Panc1 (cell line): ENCODE results near the gene SCN7A. TPM values are rescaled to one million over a fixed set of nuclear protein-coding genes. Genes with fewer than 3 reads are reported as not detected.

Experiments used
- ATAC-seq: fragments of 200-7000 bp; cut with Tn5 transposase; 2 replicates; pipeline ENCODE4 v1.9.1; 2020; ENCODE audit warnings: mild to moderate bottlenecking, moderate library complexity
- BruUV-seq: library from RNA; stranded (reverse); fragments of 400-500 nt; replicated peaks from 2 replicates; lab custom pipeline; 2021; lab: Mats Ljungman, UMichigan
- CTCF ChIA-PET: fragments of 300-600 bp; sonication (Branson Sonifier 250); formaldehyde crosslinking; loops from one replicate; lab custom pipeline; 2022; ENCODE audit warnings: antibody characterized with exemption; lab: Charles Lee
- POLR2A ChIA-PET: fragments of 300-600 bp; sonication (Branson Sonifier 250); formaldehyde crosslinking; loops from one replicate; lab custom pipeline; 2022; ENCODE audit warnings: antibody characterized with exemption; lab: Charles Lee
- DNase-seq: peaks from one replicate; pipeline ENCODE4 v3.0.0-alpha.2; 2010; ENCODE audit warnings: low read depth, low spot score
- H3K27ac ChIP-seq: 2 replicates; pipeline ENCODE4 v1.5.1; 2011; ENCODE audit warnings: mild to moderate bottlenecking, low read length, inconsistent platforms
- H3K27me3 ChIP-seq: fragments of 200-500 bp; sonication (Bioruptor generic); 2 replicates; pipeline ENCODE4 v1.6.0; 2014; ENCODE audit warnings: low read length, inconsistent platforms; ENCODE audit not compliant: control insufficient read depth, insufficient read depth
- H3K36me3 ChIP-seq: fragments of 200-500 bp; sonication (Bioruptor generic); 2 replicates; pipeline ENCODE4 v1.5.1; 2014; ENCODE audit warnings: inconsistent platforms, mild to moderate bottlenecking, low read length, moderate library complexity; ENCODE audit not compliant: control insufficient read depth, insufficient read depth
- H3K4me1 ChIP-seq: 2 replicates; pipeline ENCODE4 v1.5.1; 2011; ENCODE audit warnings: inconsistent platforms, mild to moderate bottlenecking, low read length, moderate library complexity; ENCODE audit not compliant: control insufficient read depth, insufficient read depth
- H3K4me3 ChIP-seq, 2 experiments: 2 replicates each; pipeline ENCODE4 v1.5.1; 2011 to 2012; ENCODE audit warnings: low read depth in 2 of 2, low read length in 2 of 2, mild to moderate bottlenecking in 2 of 2, inconsistent platforms in 1 of 2, moderate library complexity in 1 of 2
- H3K9me3 ChIP-seq: fragments of 200-500 bp; sonication (Bioruptor generic); 2 replicates; pipeline ENCODE4 v1.5.1; 2014; ENCODE audit warnings: low read depth, mild to moderate bottlenecking, inconsistent platforms, low read length, moderate library complexity; ENCODE audit not compliant: control insufficient read depth, insufficient read depth
- CTCF ChIP-seq: fragments of 450-650 bp; IDR thresholded peaks from 2 replicates; pipeline ENCODE4 v1.5.1; 2017; ENCODE audit warnings: mild to moderate bottlenecking
- POLR2AphosphoS5 ChIP-seq: IDR thresholded peaks from 2 replicates; pipeline ENCODE4 v1.6.1; 2012; ENCODE audit warnings: mild to moderate bottlenecking, low read depth, low read length, moderate library complexity
- REST ChIP-seq, 2 experiments: IDR thresholded peaks; 2 replicates each; pipeline ENCODE4 v1.6.1; 2011 to 2012; ENCODE audit warnings: low read depth in 2 of 2, control low read depth in 1 of 2, low read length in 1 of 2, mild to moderate bottlenecking in 1 of 2, moderate library complexity in 1 of 2; ENCODE audit not compliant: insufficient read depth in 1 of 2
- SIN3A ChIP-seq: IDR thresholded peaks from 2 replicates; pipeline ENCODE4 v1.6.1; 2012; ENCODE audit warnings: low read depth, mild to moderate bottlenecking, low read length, moderate library complexity, borderline replicate concordance; ENCODE audit not compliant: insufficient read depth
- TCF7L2 ChIP-seq: IDR thresholded peaks from 2 replicates; pipeline ENCODE4 v1.6.1; 2011; ENCODE audit warnings: mild to moderate bottlenecking, low read depth, low read length, inconsistent platforms
- in situ Hi-C: cut with HindIII; loops from 2 replicates; pipeline ENCODE4 v1.10.0; 2016; ENCODE audit warnings: low sequenced_read_pairs, low pct_unique_long_range_greater_than_20kb
- intact Hi-C: fragments of 100-400 bp; cut with micrococcal nuclease; formaldehyde crosslinking; loops from one replicate; pipeline ENCODE4 v1.10.0; 2022; ENCODE audit not compliant: unreplicated experiment
- total RNA-seq: library from RNA; stranded (reverse); gene quantifications from one replicate; pipeline ENCODE4 v1.2.1, GENCODE V29; 2021; ENCODE audit not compliant: unreplicated experiment

SCN7A gene
- total RNA-seq, 1 experiment from 2014 or later = 0.03 TPM

- TF ChIP-seq POLR2AphosphoS5 (no peak), SIN3A (no peak), CTCF (no peak), TCF7L2 (no peak), REST (IDR thresholded peaks at IDR 0.05; ENCODE audit: insufficient read depth in 1 of 2, low read depth in 2 of 2, low read length in 1 of 2) (no peak)
- ATAC-seq (no peak), DNase-seq (no peak)
- CTCF ChIA-PET = no interaction called here
- POLR2A ChIA-PET = no interaction called here
- H3K9me3 ChIP-seq = no peaks in the 10 kb centered on the region
- H3K27me3 ChIP-seq = peaks cover 8% of the 10 kb centered on the region
- no peaks in the 10 kb centered on the region for H3K36me3 ChIP-seq
- in situ Hi-C loops = no loop called here
- H3K4me1 ChIP-seq = no peaks in the 10 kb centered on the region; the same call in 1 of the 2 replicates
- H3K4me3 ChIP-seq = no peak overlapping the region
- intact Hi-C loops = no loop called here
- no peak overlapping the region for H3K27ac ChIP-seq
- no TSS peak for BruUV-seq
Observed at GRCh38 chr2:166373539-166373938, 120.5 kb downstream of the SCN7A start.

- H3K9me3 ChIP-seq = no peaks in the 10 kb centered on the region
- intact Hi-C loops = no loop called here
- ATAC-seq (no peak), DNase-seq (no peak)
- POLR2A ChIA-PET = no interaction called here
- no peak overlapping the region for H3K27ac ChIP-seq
- TF ChIP-seq SIN3A = no peak
- TF ChIP-seq TCF7L2 = no peak
- TF ChIP-seq REST (IDR thresholded peaks at IDR 0.05; ENCODE audit: insufficient read depth in 1 of 2, low read depth in 2 of 2, low read length in 1 of 2) = no peak
- no peak for TF ChIP-seq POLR2AphosphoS5
- TF ChIP-seq CTCF = no peak
- in situ Hi-C loops = no loop called here
- no peaks in the 10 kb centered on the region for H3K36me3 ChIP-seq
- BruUV-seq = no TSS peak
- H3K4me3 ChIP-seq = no peak overlapping the region
- no peaks in the 10 kb centered on the region; the same call in 1 of the 2 replicates for H3K4me1 ChIP-seq
- peaks cover 8% of the 10 kb centered on the region for H3K27me3 ChIP-seq
- CTCF ChIA-PET = no interaction called here
Observed at GRCh38 chr2:166373105-166373504, 120.9 kb downstream of the SCN7A start.
